HG02943 (cell line): Measurements from ENCODE around the gene ARID5A.

Source experiments
- ATAC-seq: cut with Tn5 transposase; IDR thresholded peaks from one replicate; pipeline ENCODE4 v1.9.1; 2021; ENCODE audit warnings: mild to moderate bottlenecking, low read depth, moderate library complexity; ENCODE audit not compliant: unreplicated experiment

The ARID5A gene

DNA sequence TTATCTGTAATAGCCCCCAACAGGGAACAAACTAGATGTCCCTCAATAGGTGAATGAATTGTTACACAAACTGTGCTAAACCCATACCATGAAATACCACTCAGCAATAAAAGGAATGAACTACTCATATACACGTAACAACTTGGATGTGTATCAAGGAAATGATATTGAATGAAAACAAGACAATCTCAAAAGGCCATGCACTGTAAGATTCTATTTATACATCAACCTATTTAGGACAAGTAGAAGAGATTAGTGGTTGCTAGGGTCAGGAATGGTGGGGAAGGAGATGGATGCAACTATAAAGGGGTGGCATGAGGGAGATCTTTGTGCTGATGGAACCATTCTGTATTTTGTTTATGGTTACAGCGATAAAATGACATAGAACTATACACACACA, 54.5 kb downstream of the ARID5A start:
- ATAC-seq: no peak

DNA sequence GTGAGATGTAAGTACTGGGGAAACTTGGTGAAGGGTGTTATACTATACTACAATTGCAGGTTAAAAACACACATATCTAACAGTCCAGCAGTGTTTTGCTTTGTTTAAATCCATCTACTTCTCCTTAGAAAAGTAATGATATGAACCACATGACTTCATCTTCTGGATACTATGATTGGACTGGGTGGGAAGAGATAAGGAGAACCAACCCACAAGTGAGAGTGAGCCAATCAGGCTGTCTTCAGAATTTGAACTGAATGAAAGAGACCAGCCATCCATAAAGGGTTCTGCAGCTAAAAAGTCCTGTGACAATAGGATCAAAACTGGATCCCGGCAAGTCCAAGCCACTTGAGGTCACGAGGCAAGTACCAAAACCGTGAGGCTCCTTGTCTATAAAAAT, 54.9 kb downstream of the ARID5A start:
- ATAC-seq: no peak

DNA sequence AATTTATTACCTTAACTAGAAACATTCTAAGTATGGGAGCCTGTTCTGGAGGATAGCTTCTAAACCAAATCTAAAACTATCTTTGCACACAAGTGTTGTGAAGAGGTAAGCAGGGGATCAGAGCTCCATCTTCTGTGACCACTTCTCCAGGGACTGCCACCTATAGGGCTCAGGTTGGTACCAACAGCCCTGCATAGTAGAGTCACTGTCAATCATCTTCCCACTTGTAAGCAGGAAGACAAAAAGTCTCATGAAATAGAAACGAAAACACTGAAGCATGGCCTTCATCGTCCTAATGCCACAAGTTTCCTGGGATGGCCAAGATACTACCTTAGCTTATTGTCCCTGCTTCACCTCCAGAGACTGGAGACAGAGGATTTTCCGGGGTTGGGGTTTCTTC, 57.7 kb downstream of the ARID5A start:
- no peak for ATAC-seq

DNA sequence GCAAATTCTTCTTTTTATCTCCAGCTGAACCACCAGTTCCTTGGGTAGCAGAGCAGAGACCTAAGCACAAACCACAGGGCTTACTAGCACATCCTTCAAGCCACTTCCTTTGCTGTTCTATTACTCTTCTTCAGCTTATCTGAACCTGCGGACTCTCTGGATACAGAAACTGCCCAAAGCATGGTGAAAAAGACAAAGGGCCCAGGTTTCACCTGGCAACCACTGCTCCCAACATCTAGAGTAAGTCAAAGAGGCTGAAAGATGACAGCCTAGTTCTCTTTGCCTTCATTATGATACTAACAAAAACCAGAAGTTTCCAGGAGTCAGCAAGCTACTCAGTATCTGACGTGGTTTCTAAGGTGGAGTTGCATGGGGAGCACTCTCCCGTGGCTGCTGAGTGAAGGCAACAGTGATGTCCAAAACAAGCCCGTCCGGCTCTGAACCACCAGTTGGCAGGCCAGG, 58.2 kb downstream of the ARID5A start:
- no peak for ATAC-seq

DNA sequence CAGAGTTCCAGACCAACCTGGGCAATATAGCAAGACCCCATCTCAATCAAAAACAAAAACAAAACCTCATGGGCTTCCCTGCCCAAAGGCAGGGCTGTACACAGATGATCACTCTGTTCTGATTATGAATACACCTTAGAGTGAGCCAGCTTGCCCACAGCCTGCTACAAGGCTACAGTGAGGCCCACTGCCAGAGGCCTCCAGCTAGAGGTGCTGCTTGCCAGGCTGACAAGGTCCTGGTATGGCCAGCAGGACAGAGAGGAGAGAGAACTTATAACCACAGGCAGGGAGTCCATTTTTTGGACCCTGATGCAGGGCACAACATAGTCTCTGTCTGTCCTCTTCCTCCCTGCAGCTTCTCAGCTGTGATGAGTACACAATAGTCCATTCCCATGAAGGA, 60.0 kb downstream of the ARID5A start:
- no peak for ATAC-seq

DNA sequence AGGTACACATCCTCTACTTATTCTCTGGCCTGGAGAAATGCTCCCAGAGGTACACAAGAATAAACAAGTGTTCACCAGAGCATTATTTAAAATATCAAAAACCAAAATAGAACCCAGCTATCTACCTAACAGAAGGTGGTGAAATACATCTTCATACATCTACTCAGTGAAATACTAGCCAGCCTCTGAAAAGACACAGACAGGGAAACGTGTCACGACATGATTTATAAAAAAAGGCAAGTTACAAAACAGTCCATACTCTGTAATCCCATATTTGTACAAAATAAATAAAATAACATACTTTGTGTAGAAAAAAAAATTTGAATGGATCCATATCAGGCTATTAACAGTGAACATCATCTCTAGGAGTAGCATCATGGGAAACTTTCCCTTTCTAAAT, 63.4 kb downstream of the ARID5A start:
- ATAC-seq: no peak

DNA sequence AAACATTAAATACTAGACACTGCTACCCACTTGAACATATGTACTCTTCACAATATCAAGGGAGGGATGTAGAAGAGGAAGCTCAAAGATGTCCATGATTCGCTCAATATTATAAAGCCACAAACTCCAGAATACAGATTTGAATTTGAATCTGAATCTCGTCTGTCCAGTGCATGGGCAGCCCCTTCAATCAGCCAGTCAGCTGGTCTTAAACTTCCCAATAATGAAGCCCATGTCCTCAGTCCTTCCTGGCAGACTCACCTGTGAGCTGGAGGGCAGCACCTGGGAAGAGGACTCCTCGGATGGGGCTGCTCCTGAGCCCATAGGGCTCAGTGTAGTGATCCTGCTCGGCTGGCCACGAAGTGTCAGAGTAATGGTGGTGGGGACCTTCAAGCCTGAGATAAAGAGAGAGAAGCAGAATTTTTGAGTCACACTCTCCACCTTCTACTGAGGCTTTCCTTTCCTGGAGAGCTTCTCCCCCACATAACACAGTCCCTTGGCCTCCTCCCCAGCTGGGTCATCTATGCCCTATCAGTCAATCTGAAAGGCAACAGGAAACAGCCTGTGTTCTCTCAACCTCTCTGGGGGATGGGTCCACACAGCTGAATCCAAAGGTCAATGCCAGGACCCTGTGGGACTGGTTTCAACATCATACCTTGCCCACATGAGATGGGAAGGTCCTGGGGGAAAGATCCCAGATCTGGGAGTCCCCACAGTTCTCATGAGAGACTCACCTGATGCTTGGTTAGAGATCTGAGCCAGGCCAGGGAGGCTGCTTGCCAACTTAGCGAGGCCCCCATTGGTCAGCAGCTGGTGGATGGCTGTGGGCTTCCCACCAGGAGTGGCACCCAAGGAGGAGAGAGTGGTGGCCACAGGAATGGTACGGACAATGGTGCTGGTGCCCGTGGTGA, 65.1 kb downstream of the ARID5A start:
- ATAC-seq: no peak
